HepG2 (cell line): ENCODE data around the gene BRD8. TPM values are rescaled to one million over a fixed set of nuclear protein-coding genes. Genes with fewer than 3 reads are reported as not detected.

Experiments used
- HBP1 ChIP-seq: IDR thresholded peaks from 2 replicates; pipeline ENCODE4 v1.6.1; 2016; ENCODE audit warnings: low read depth, control low read depth
- HHEX ChIP-seq: IDR thresholded peaks from 2 replicates; pipeline ENCODE4 v1.6.1; 2016; ENCODE audit warnings: control low read depth
- HNF4G ChIP-seq, 2 experiments: sonication (generic) in 1 of 2; formaldehyde crosslinking in 1 of 2; IDR thresholded peaks; 2 replicates each; pipeline versions ENCODE4 v1.4.0 to v1.6.1; 2011 to 2020; ENCODE audit warnings: borderline replicate concordance in 2 of 2, low read depth in 2 of 2, mild to moderate bottlenecking in 2 of 2, low read length in 1 of 2, missing genetic modification reagents in 1 of 2, moderate library complexity in 1 of 2
- KAT8 ChIP-seq: IDR thresholded peaks from 2 replicates; pipeline ENCODE4 v1.6.1; 2016; ENCODE audit warnings: missing genetic modification reagents, missing compliant biosample characterization
- MAFG ChIP-seq: sonication (generic); formaldehyde crosslinking; IDR thresholded peaks from 2 replicates; pipeline ENCODE4 v1.5.1; 2020; ENCODE audit warnings: mild to moderate bottlenecking, missing genetic modification reagents
- MYNN ChIP-seq: sonication (generic); formaldehyde crosslinking; IDR thresholded peaks from 2 replicates; pipeline ENCODE4 v1.4.0; 2020; ENCODE audit warnings: mild to moderate bottlenecking, low read depth, missing genetic modification reagents
- NBN ChIP-seq: fragments of 450-650 bp; conservative IDR thresholded peaks from 2 replicates; pipeline ENCODE4 v1.6.1; 2017
- NCOA5 ChIP-seq: sonication (generic); formaldehyde crosslinking; IDR thresholded peaks from 2 replicates; pipeline ENCODE4 v1.4.0; 2020; ENCODE audit warnings: missing genetic modification reagents
- NONO ChIP-seq, 2 experiments: fragments of 450-650 bp in 1 of 2; sonication (generic) in 1 of 2; formaldehyde crosslinking in 1 of 2; IDR thresholded peaks in 1 of 2; conservative IDR thresholded peaks in 1 of 2; 2 replicates each; pipeline versions ENCODE4 v1.6.1 to v1.8.0; 2017 to 2022; ENCODE audit warnings: mild to moderate bottlenecking in 1 of 2, missing genetic modification reagents in 1 of 2, moderate library complexity in 1 of 2
- NR1H2 ChIP-seq: sonication (generic); formaldehyde crosslinking; IDR thresholded peaks from 2 replicates; pipeline ENCODE4 v1.8.1; 2022; ENCODE audit warnings: low read depth, missing genetic modification reagents, borderline replicate concordance
- RARA ChIP-seq: IDR thresholded peaks from 2 replicates; pipeline ENCODE4 v1.6.1; 2016; ENCODE audit warnings: missing genetic modification reagents, missing compliant biosample characterization
- SNAPC4 ChIP-seq: sonication (generic); formaldehyde crosslinking; IDR thresholded peaks from 2 replicates; pipeline ENCODE4 v1.4.0; 2020; ENCODE audit warnings: mild to moderate bottlenecking, missing genetic modification reagents
- SP140L ChIP-seq: sonication (generic); formaldehyde crosslinking; IDR thresholded peaks from 2 replicates; pipeline ENCODE4 v1.4.0; 2020; ENCODE audit warnings: missing genetic modification reagents, borderline replicate concordance
- TAF1 ChIP-seq: sonication (generic); formaldehyde crosslinking; IDR thresholded peaks from 2 replicates; pipeline ENCODE4 v1.4.0; 2020; ENCODE audit warnings: missing genetic modification reagents
- TBP ChIP-seq: sonication (generic); formaldehyde crosslinking; IDR thresholded peaks from 2 replicates; pipeline ENCODE4 v1.5.0; 2020; ENCODE audit warnings: missing genetic modification reagents
- ZBTB43 ChIP-seq: sonication (generic); formaldehyde crosslinking; conservative IDR thresholded peaks from 2 replicates; pipeline ENCODE4 v1.4.0; 2020; ENCODE audit warnings: missing genetic modification reagents
- ZNF18 ChIP-seq: sonication (generic); formaldehyde crosslinking; IDR thresholded peaks from 2 replicates; pipeline ENCODE4 v1.8.0; 2022; ENCODE audit warnings: mild to moderate bottlenecking, missing genetic modification reagents; ENCODE audit not compliant: insufficient replicate concordance
- ZNF317 ChIP-seq: sonication (generic); formaldehyde crosslinking; IDR thresholded peaks from 2 replicates; pipeline ENCODE4 v1.5.0; 2020; ENCODE audit warnings: mild to moderate bottlenecking, missing genetic modification reagents
- ZNF343 ChIP-seq: sonication (generic); formaldehyde crosslinking; IDR thresholded peaks from 2 replicates; pipeline ENCODE4 v1.4.0; 2020; ENCODE audit warnings: mild to moderate bottlenecking, missing genetic modification reagents
- ZNF7 ChIP-seq: IDR thresholded peaks from 2 replicates; pipeline ENCODE4 v1.6.1; 2016; ENCODE audit warnings: missing biosample characterization, missing genetic modification reagents
- polyA plus RNA-seq, 8 experiments: library from polyadenylated mRNA; depleted of rRNA in 3 of 8; stranded (reverse) in 7 of 8; unstranded in 1 of 8; fragments of >200 nt; fragmentation: Illumina TruSeq in 4 of 8; extraction: Trizol in 4 of 8; gene quantifications; 2 replicates each; pipeline versions ENCODE4 v1.2.1 to v1.2.3, GENCODE V29; 2011 to 2016; ENCODE audit warnings: low read depth in 4 of 8, missing spikeins in 1 of 8, mixed read lengths in 1 of 8; ENCODE audit not compliant: insufficient read depth in 1 of 8
- total RNA-seq, 5 experiments: library from RNA; depleted of rRNA; stranded (reverse); fragments of >200 nt; fragmentation: Illumina TruSeq; extraction: Trizol; gene quantifications; 2 replicates each; pipeline ENCODE4 v1.2.3, GENCODE V29; 2016; ENCODE audit warnings: low read depth in 1 of 5

Gene BRD8
- total and polyA plus RNA-seq, 2 of the 13 experiments (the other 11 are each of a cell fraction or from before 2014, with no cell fraction given) = 62.5 to 71.1 TPM

GRCh38 chr5:138213161-138214029 is 35.0 kb upstream of the BRD8 start, which contains the start of gene CDC23 (continued):
- no peak for TF ChIP-seq TBP
- no peak for TF ChIP-seq ZNF7 (CRISPR knock-in tag)
- TF ChIP-seq ZBTB43 = 0 out of 2 replicates have a peak, but pooled peaks have one; percentile 32
- TF ChIP-seq HHEX (CRISPR knock-in tag) = no peak
- peak; percentile 80 for TF ChIP-seq KAT8 (CRISPR knock-in tag)
- peak; percentile 91 for TF ChIP-seq TAF1
- peak; percentile 91 for TF ChIP-seq HBP1 (CRISPR knock-in tag)
- TF ChIP-seq NONO (IDR thresholded peaks at IDR 0.05) = no peak
- TF ChIP-seq NONO (CRISPR knock-in tag; conservative IDR thresholded peaks at IDR 0.05) = peak; percentile 68
- no peak for TF ChIP-seq SP140L (CRISPR knock-in tag)
- no peak for TF ChIP-seq ZNF18 (CRISPR knock-in tag)
- no peak for TF ChIP-seq NR1H2 (CRISPR knock-in tag)
- TF ChIP-seq HNF4G (IDR thresholded peaks at IDR 0.05; ENCODE audit: borderline replicate concordance, low read depth, low read length) = no peak
- TF ChIP-seq HNF4G (CRISPR knock-in tag; IDR thresholded peaks at IDR 0.05; ENCODE audit: borderline replicate concordance, low read depth) = no peak
- TF ChIP-seq SNAPC4 (CRISPR knock-in tag) = no peak
- no peak for TF ChIP-seq RARA (CRISPR knock-in tag)
- no peak for TF ChIP-seq NCOA5 (CRISPR knock-in tag)
- no peak for TF ChIP-seq ZNF317 (CRISPR knock-in tag)
- no peak for TF ChIP-seq MAFG (CRISPR knock-in tag)
- TF ChIP-seq ZNF343 (CRISPR knock-in tag) = 0 out of 2 replicates have a peak, but pooled peaks have one; percentile 19
- no peak for TF ChIP-seq MYNN (CRISPR knock-in tag)
- no peak for TF ChIP-seq NBN
